ENCODE data around the gene ZNF710. TPM values are rescaled to one million over a fixed set of nuclear protein-coding genes. Genes with fewer than 3 reads are reported as not detected.

ZNF710 gene
- total and polyA plus RNA-seq, 2 of the 13 experiments (the other 11 are each of a cell fraction or from before 2014, with no cell fraction given): 4.7 to 20.6 TPM

GRCh38 chr15:90038632-90039095 lies 37.5 kb downstream of the ZNF710 start (continued):
- TF ChIP-seq TARDBP (CRISPR knock-in tag; IDR thresholded peaks at IDR 0.05) (peak; percentile 92), ZNF101 (CRISPR knock-in tag; IDR thresholded peaks at IDR 0.05; ENCODE audit: borderline replicate concordance, low read depth) (0 out of 2 replicates have a peak, but pooled peaks have one; percentile 50), ZNF331 (CRISPR knock-in tag; IDR thresholded peaks at IDR 0.05) (peak; percentile 35; the same call in 1 of the 2 replicates), ZNF280D (CRISPR knock-in tag; IDR thresholded peaks at IDR 0.05) (peak; percentile 80; the same call in 1 of the 2 replicates), ZHX1 (CRISPR knock-in tag; IDR thresholded peaks at IDR 0.05; ENCODE audit: low read depth) (0 out of 2 replicates have a peak, but pooled peaks have one; percentile 48), REPIN1 (CRISPR knock-in tag; IDR thresholded peaks at IDR 0.05; ENCODE audit: borderline replicate concordance, low read depth) (peak; percentile 76), RXRB (CRISPR knock-in tag; IDR thresholded peaks at IDR 0.05; ENCODE audit: borderline replicate concordance) (peak; percentile 65; the same call in 1 of the 2 replicates), ZNF460 (CRISPR knock-in tag; IDR thresholded peaks at IDR 0.05; ENCODE audit: borderline replicate concordance) (peak; percentile 61; the same call in 1 of the 2 replicates), ZNF770 (CRISPR knock-in tag; IDR thresholded peaks at IDR 0.05) (0 out of 2 replicates have a peak, but pooled peaks have one; percentile 31), ZFP82 (CRISPR knock-in tag; IDR thresholded peaks at IDR 0.05; ENCODE audit: borderline replicate concordance) (no peak), TEAD3 (CRISPR knock-in tag; optimal IDR thresholded peaks at IDR 0.05; ENCODE audit: borderline replicate concordance) (peak; percentile 36), ATAD3A (CRISPR knock-in tag; IDR thresholded peaks at IDR 0.05) (no peak), ZEB1 (IDR thresholded peaks at IDR 0.05; ENCODE audit: insufficient replicate concordance, low read depth) (peak; percentile 91), RCOR2 (CRISPR knock-in tag; IDR thresholded peaks at IDR 0.05) (peak; percentile 55; the same call in 1 of the 2 replicates), HNF1A (IDR thresholded peaks at IDR 0.05; ENCODE audit: low read depth) (peak; percentile 64; the same call in 1 of the 2 replicates), HNF1A (CRISPR knock-in tag; IDR thresholded peaks at IDR 0.05; ENCODE audit: borderline replicate concordance) (peak; percentile 55; the same call in 1 of the 2 replicates), TCF7 (IDR thresholded peaks at IDR 0.05; ENCODE audit: low read depth) (peak; percentile 91)

Data from HepG2 (cell line).